Upper lobe of left lung (tissue), 6 donors: ENCODE results near the gene STX11. TPM values are rescaled to one million over a fixed set of nuclear protein-coding genes. Genes with fewer than 3 reads are reported as not detected.

Experiments used
- ATAC-seq, 2 donors: fragments of 200-7000 bp; cut with Tn5 transposase; one replicate each; pipeline ENCODE4 v1.9.1; 2022; ENCODE audit warnings: mild to moderate bottlenecking in 2 of 2, moderate library complexity in 2 of 2; ENCODE audit not compliant: low FRiP score in 2 of 2
- DNase-seq, 2 donors: peaks; one replicate each; pipeline ENCODE4 v3.0.0-alpha.2; 2019 to 2020
- H3K27ac ChIP-seq, 4 donors: fragments of 200-600 bp; sonication (generic); one replicate each; pipeline ENCODE4 v1.5.1; 2016 to 2019
- H3K27me3 ChIP-seq, 4 donors: fragments of 200-600 bp; sonication (generic); one replicate each; pipeline ENCODE4 v1.5.1; 2017 to 2019
- H3K36me3 ChIP-seq, 4 donors: fragments of 200-600 bp; sonication (generic); one replicate each; pipeline ENCODE4 v1.5.1; 2016 to 2019
- H3K4me1 ChIP-seq, 4 donors: fragments of 200-600 bp; sonication (generic); one replicate each; pipeline ENCODE4 v1.5.1; 2018 to 2019
- H3K4me3 ChIP-seq, 4 donors: fragments of 200-600 bp; sonication (generic); one replicate each; pipeline ENCODE4 v1.5.1; 2017 to 2019; ENCODE audit warnings: mild to moderate bottlenecking in 2 of 4, moderate library complexity in 1 of 4
- H3K9me3 ChIP-seq, 4 donors: fragments of 200-600 bp; sonication (generic); one replicate each; pipeline ENCODE4 v1.5.1; 2018 to 2019
- CTCF ChIP-seq, 6 experiments: fragments of 450-650 bp in 4 of 6; fragments of 200-600 bp in 2 of 6; sonication (generic) in 2 of 6; IDR thresholded peaks; one replicate each; pipeline ENCODE4 v1.5.1; 2016 to 2019; ENCODE audit warnings: antibody characterized with exemption in 6 of 6
- EP300 ChIP-seq, 4 donors: sonication (generic); formaldehyde crosslinking; IDR thresholded peaks; one replicate each; pipeline ENCODE4 v1.5.1; 2017; ENCODE audit warnings: antibody characterized with exemption in 4 of 4, control low read depth in 2 of 4
- POLR2A ChIP-seq, 4 donors: fragments of 450-650 bp; IDR thresholded peaks; one replicate each; pipeline ENCODE4 v1.5.1; 2016 to 2017; ENCODE audit warnings: antibody characterized with exemption in 4 of 4, mild to moderate bottlenecking in 2 of 4
- POLR2AphosphoS5 ChIP-seq, 2 donors: sonication (generic); formaldehyde crosslinking; IDR thresholded peaks; one replicate each; pipeline ENCODE4 v1.5.1; 2017; ENCODE audit warnings: antibody characterized with exemption in 2 of 2
- WGBS, 2 donors: methylation state at CpG; one replicate each; pipeline ENCODE4 v1.1.5; 2017 to 2018; 5-methylcytosine and 5-hydroxymethylcytosine counted together
- total RNA-seq, 6 donors: library from RNA; depleted of rRNA in 4 of 6; stranded (reverse); fragments of >200 nt in 4 of 6; gene quantifications; one replicate each; pipeline versions ENCODE4 v1.1.0 to v1.2.1, GENCODE V29; 2016 to 2021
- donor health status: DM: no; HTN: no; CAD: no; lungs with moderate emphysema.
- donor health status: DM: no; HTN: yes; CAD: no; lungs with severe emphysema.

The STX11 gene
- total RNA-seq, 6 donors from 2014 or later, result 47.9 to 134 (median 75.5) TPM

- Histone ChIP-seq H3K36me3 (no peaks in the 10 kb centered on the region), H3K4me1 (no peaks in the 10 kb centered on the region), H3K9me3 (no peaks in the 10 kb centered on the region), H3K27me3 (no peaks in the 10 kb centered on the region), H3K27ac (no peak overlapping the region), H3K4me3 (no peak overlapping the region)
- ATAC-seq, result no peak
- no peak for DNase-seq
- no peak for TF ChIP-seq POLR2AphosphoS5 (IDR thresholded peaks at IDR 0.05)
- TF ChIP-seq CTCF (IDR thresholded peaks at IDR 0.05), result no peak
These were observed 27.5 kb upstream of the STX11 start for GRCh38 chr6:144122861-144123260.

GRCh38 chr6:144123421-144123820 lies 26.9 kb upstream of the STX11 start:
- Histone ChIP-seq H3K4me3 (no peak overlapping the region), H3K27ac (no peak overlapping the region), H3K4me1 (no peaks in the 10 kb centered on the region), H3K9me3 (no peaks in the 10 kb centered on the region), H3K27me3 (no peaks in the 10 kb centered on the region), H3K36me3 (no peaks in the 10 kb centered on the region)
- DNase-seq (no peak), ATAC-seq (no peak)
- TF ChIP-seq CTCF (IDR thresholded peaks at IDR 0.05) (no peak), POLR2A (IDR thresholded peaks at IDR 0.05) (no peak), POLR2AphosphoS5 (IDR thresholded peaks at IDR 0.05) (no peak), EP300 (IDR thresholded peaks at IDR 0.05) (no peak)
- 50 to 52% methylated on average over 2 of the region's 2 CpGs for WGBS, 2 donors

GRCh38 chr6:144123836-144124235 lies 26.5 kb upstream of the STX11 start:
- Histone ChIP-seq H3K4me1 (no peaks in the 10 kb centered on the region), H3K9me3 (no peaks in the 10 kb centered on the region), H3K4me3 (no peak overlapping the region), H3K27me3 (no peaks in the 10 kb centered on the region), H3K36me3 (no peaks in the 10 kb centered on the region), H3K27ac (no peak overlapping the region)
- DNase-seq (no peak), ATAC-seq (no peak)
- WGBS, 2 donors, result 24 to 41% methylated on average over 2 of the region's 2 CpGs
- no peak for TF ChIP-seq POLR2A (IDR thresholded peaks at IDR 0.05)
- no peak for TF ChIP-seq CTCF (IDR thresholded peaks at IDR 0.05)
- no peak for TF ChIP-seq EP300 (IDR thresholded peaks at IDR 0.05)
- no peak for TF ChIP-seq POLR2AphosphoS5 (IDR thresholded peaks at IDR 0.05)

- no peaks in the 10 kb centered on the region for H3K27me3 ChIP-seq
- ATAC-seq, result no peak
These were observed 23.2 kb upstream of the STX11 start for GRCh38 chr6:144127097-144127496.

More at GRCh38 chr6:144127097-144127496, 23.2 kb upstream of the STX11 start:
- no peak for DNase-seq
- Histone ChIP-seq H3K4me1 (no peaks in the 10 kb centered on the region), H3K27ac (no peak overlapping the region), H3K36me3 (no peaks in the 10 kb centered on the region), H3K9me3 (no peaks in the 10 kb centered on the region), H3K4me3 (no peak overlapping the region)
- TF ChIP-seq EP300 (IDR thresholded peaks at IDR 0.05) (no peak), POLR2A (IDR thresholded peaks at IDR 0.05) (no peak), CTCF (IDR thresholded peaks at IDR 0.05) (no peak)
- WGBS, 2 donors, result 90 to 92% methylated on average over 6 of the region's 6 CpGs
